ENCODE data around the gene HLA-DPB1.

Gene HLA-DPB1

GRCh38 chr6:33108307-33108706 lies 32.5 kb downstream of the HLA-DPB1 start:
- H3K4me3 ChIP-seq (ENCODE audit: low read length, poor library complexity, severe bottlenecking), result no peak overlapping the region

GRCh38 chr6:33112148-33112547 lies 36.4 kb downstream of the HLA-DPB1 start:
- Histone ChIP-seq H3K4me2 (ENCODE audit: low read depth, low read length, poor library complexity, severe bottlenecking) (no peak overlapping the region), H2AFZ (ENCODE audit: low read length) (peak overlapping the region; percentile 68; the same call in 1 of the 2 replicates), H3K4me3 (ENCODE audit: low read length, poor library complexity, severe bottlenecking) (no peak overlapping the region), H3K9ac (ENCODE audit: low read depth, low read length, poor library complexity, severe bottlenecking) (no peak overlapping the region), H3K79me2 (ENCODE audit: insufficient read depth, low read length) (no peaks in the 10 kb centered on the region), H3K9me2 (replicated peaks; ENCODE audit: low read depth, low read length) (no peaks in the 10 kb centered on the region), H3F3A (ENCODE audit: low read depth) (no peaks in the 10 kb centered on the region), H3K36me3 (ENCODE audit: insufficient read depth, low read length) (no peaks in the 10 kb centered on the region), H4K20me1 (ENCODE audit: insufficient read depth, low read length, poor library complexity, severe bottlenecking) (no peaks in the 10 kb centered on the region), H3K4me1 (ENCODE audit: insufficient read depth, low read length, poor library complexity, severe bottlenecking) (peaks cover 8% of the 10 kb centered on the region), H3K27me3 (ENCODE audit: insufficient read depth, low read length, poor library complexity, severe bottlenecking) (peaks cover 29% of the 10 kb centered on the region), H3K9me3 (ENCODE audit: insufficient read depth, low read depth, low read length) (no peaks in the 10 kb centered on the region)
- no peak for TF ChIP-seq CTCF (conservative IDR thresholded peaks at IDR 0.05; ENCODE audit: low read length)
- no peak for TF ChIP-seq EZH2phosphoT487 (IDR thresholded peaks at IDR 0.05; ENCODE audit: borderline replicate concordance)

More at GRCh38 chr6:33108307-33108706, 32.5 kb downstream of the HLA-DPB1 start:
- Histone ChIP-seq H3K36me3 (ENCODE audit: insufficient read depth, low read length) (no peaks in the 10 kb centered on the region), H3K9ac (ENCODE audit: low read depth, low read length, poor library complexity, severe bottlenecking) (no peak overlapping the region), H4K20me1 (ENCODE audit: insufficient read depth, low read length, poor library complexity, severe bottlenecking) (no peaks in the 10 kb centered on the region), H3F3A (ENCODE audit: low read depth) (no peaks in the 10 kb centered on the region), H3K27me3 (ENCODE audit: insufficient read depth, low read length, poor library complexity, severe bottlenecking) (peaks cover 66% of the 10 kb centered on the region), H2AFZ (ENCODE audit: low read length) (no peak overlapping the region), H3K9me2 (replicated peaks; ENCODE audit: low read depth, low read length) (no peaks in the 10 kb centered on the region), H3K9me3 (ENCODE audit: insufficient read depth, low read depth, low read length) (no peaks in the 10 kb centered on the region), H3K79me2 (ENCODE audit: insufficient read depth, low read length) (no peaks in the 10 kb centered on the region), H3K4me2 (ENCODE audit: low read depth, low read length, poor library complexity, severe bottlenecking) (no peak overlapping the region), H3K4me1 (ENCODE audit: insufficient read depth, low read length, poor library complexity, severe bottlenecking) (no peaks in the 10 kb centered on the region)
- TF ChIP-seq EZH2phosphoT487 (IDR thresholded peaks at IDR 0.05; ENCODE audit: borderline replicate concordance), result no peak
- no peak for TF ChIP-seq CTCF (conservative IDR thresholded peaks at IDR 0.05; ENCODE audit: low read length)

- no peak overlapping the region for H3K9ac ChIP-seq (ENCODE audit: low read depth, low read length, poor library complexity, severe bottlenecking)
- H3K9me2 ChIP-seq (replicated peaks; ENCODE audit: low read depth, low read length), result no peaks in the 10 kb centered on the region
- H3K9me3 ChIP-seq (ENCODE audit: insufficient read depth, low read depth, low read length), result no peaks in the 10 kb centered on the region
- peak overlapping the region; percentile 53 for H2AFZ ChIP-seq (ENCODE audit: low read length)
- H3K4me1 ChIP-seq (ENCODE audit: insufficient read depth, low read length, poor library complexity, severe bottlenecking), result peaks cover 8% of the 10 kb centered on the region
- H4K20me1 ChIP-seq (ENCODE audit: insufficient read depth, low read length, poor library complexity, severe bottlenecking), result no peaks in the 10 kb centered on the region
- H3K4me2 ChIP-seq (ENCODE audit: low read depth, low read length, poor library complexity, severe bottlenecking), result peak overlapping the region; percentile 15
- no peaks in the 10 kb centered on the region for H3K79me2 ChIP-seq (ENCODE audit: insufficient read depth, low read length)
- no peak for TF ChIP-seq CTCF (conservative IDR thresholded peaks at IDR 0.05; ENCODE audit: low read length)
- TF ChIP-seq EZH2phosphoT487 (IDR thresholded peaks at IDR 0.05; ENCODE audit: borderline replicate concordance), result no peak
- no peak overlapping the region for H3K4me3 ChIP-seq (ENCODE audit: low read length, poor library complexity, severe bottlenecking)
- no peaks in the 10 kb centered on the region for H3K36me3 ChIP-seq (ENCODE audit: insufficient read depth, low read length)
- peaks cover 13% of the 10 kb centered on the region for H3K27me3 ChIP-seq (ENCODE audit: insufficient read depth, low read length, poor library complexity, severe bottlenecking)
- no peaks in the 10 kb centered on the region for H3F3A ChIP-seq (ENCODE audit: low read depth)
Observed at GRCh38 chr6:33113755-33114154, 38.0 kb downstream of the HLA-DPB1 start.
